PC-9 (cell line): ENCODE data around the gene FBXO30.

Experiments used
- EZH2 ChIP-seq: fragments of 200-600 bp; sonication (generic); IDR thresholded peaks from 2 replicates; pipeline ENCODE4 v1.8.0; 2017; ENCODE audit warnings: antibody characterized with exemption, low read depth
- TF ChIP-seq, protein P1 (sequence below): fragments of 200-600 bp; sonication (generic); conservative IDR thresholded peaks from 2 replicates; pipeline ENCODE4 v1.6.1; 2017; ENCODE audit warnings: mixed run types, antibody characterized with exemption, mild to moderate bottlenecking, moderate library complexity

DNA sequence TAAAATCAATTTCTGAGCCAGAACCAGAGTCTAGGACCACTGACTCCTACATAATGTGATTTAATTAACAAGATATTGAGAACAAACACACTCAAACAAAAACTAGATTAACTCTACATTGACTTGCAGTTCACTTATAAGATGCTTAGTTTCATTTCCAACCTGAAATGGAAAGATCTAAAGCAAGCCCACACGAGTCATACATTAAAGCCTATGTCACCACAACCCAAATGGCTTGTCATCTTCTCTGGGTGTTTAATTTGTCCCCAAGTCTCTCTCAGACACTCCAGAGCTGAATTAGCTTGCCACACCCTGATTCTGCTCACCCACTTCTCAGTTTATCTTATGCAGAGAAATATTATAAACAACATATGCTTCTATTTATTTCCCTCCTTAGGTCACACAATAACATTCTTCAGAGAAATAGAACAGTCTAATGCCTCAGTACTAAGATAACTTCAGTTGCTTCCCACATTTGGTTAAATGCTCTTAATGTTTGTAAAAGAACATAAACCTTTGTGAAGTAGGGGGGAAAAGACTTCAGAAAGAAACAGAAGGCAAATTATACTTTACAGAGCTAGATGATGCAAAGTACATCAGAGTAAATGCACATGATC is 8.8 kb upstream of the FBXO30 start:
- TF ChIP-seq, protein P1, sequence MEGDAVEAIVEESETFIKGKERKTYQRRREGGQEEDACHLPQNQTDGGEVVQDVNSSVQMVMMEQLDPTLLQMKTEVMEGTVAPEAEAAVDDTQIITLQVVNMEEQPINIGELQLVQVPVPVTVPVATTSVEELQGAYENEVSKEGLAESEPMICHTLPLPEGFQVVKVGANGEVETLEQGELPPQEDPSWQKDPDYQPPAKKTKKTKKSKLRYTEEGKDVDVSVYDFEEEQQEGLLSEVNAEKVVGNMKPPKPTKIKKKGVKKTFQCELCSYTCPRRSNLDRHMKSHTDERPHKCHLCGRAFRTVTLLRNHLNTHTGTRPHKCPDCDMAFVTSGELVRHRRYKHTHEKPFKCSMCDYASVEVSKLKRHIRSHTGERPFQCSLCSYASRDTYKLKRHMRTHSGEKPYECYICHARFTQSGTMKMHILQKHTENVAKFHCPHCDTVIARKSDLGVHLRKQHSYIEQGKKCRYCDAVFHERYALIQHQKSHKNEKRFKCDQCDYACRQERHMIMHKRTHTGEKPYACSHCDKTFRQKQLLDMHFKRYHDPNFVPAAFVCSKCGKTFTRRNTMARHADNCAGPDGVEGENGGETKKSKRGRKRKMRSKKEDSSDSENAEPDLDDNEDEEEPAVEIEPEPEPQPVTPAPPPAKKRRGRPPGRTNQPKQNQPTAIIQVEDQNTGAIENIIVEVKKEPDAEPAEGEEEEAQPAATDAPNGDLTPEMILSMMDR, result no peak
- TF ChIP-seq EZH2, result no peak
